Sigmoid colon (tissue), 4 donors: ENCODE data around the gene PACS2.

Experiments used
- EP300 ChIP-seq, 4 donors: sonication (generic); formaldehyde crosslinking; IDR thresholded peaks; one replicate each; pipeline ENCODE4 v1.6.1; 2017; ENCODE audit warnings: antibody characterized with exemption in 4 of 4
- POLR2A ChIP-seq, 2 donors: fragments of 450-650 bp; IDR thresholded peaks; one replicate each; pipeline ENCODE4 v1.6.1; 2016; ENCODE audit warnings: antibody characterized with exemption in 2 of 2, mild to moderate bottlenecking in 2 of 2, moderate library complexity in 2 of 2
- POLR2AphosphoS5 ChIP-seq, 4 donors: sonication (generic); formaldehyde crosslinking; IDR thresholded peaks; one replicate each; pipeline ENCODE4 v1.6.1; 2017; ENCODE audit warnings: antibody characterized with exemption in 4 of 4
- TF ChIP-seq, protein P1 (sequence below), 4 experiments: fragments of 450-650 bp in 3 of 4; fragments of 200-600 bp in 1 of 4; IDR thresholded peaks; one replicate each; pipeline ENCODE4 v1.5.1; 2016 to 2019; ENCODE audit warnings: antibody characterized with exemption in 4 of 4, mild to moderate bottlenecking in 3 of 4, moderate library complexity in 2 of 4

DNA sequence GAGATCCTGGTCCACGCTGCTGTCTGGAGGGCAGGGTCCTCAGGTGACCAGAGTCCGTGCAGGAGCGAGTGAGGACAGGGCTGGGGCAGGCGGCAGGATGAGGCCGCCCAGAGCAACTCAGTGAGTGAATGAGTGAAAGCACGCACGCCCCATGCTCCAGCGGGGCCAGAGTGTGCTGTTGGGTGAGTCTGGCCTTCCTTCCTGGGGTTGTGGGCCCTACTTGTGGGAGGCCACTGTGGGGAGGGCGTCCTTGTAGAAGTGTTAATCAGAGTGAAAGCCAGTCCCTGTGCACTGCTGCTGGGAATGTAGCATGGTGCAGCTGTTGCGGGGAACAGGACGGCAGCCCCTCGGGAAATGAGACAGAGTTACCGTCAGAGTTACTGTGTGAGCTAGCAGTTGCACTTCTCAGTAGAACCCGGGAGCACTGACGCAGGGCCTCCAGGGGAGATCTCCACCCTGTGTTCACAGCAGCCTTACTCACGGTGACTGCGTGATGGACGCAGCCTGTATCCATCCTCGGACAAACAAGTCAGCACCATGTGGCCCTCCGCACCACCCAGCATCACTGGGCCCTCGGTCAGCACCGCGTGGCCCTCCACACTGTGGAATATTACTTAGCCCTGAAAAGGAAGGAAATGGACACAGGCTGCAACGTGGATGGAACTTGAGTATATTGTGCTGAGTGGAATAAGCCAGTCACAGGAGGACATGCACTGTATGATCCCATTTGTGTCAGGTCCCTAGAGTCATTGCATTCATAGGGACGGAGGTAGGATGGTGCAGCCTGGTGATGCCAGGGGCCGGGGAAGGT is 22.1 kb downstream of the PACS2 start:
- TF ChIP-seq, protein P1, sequence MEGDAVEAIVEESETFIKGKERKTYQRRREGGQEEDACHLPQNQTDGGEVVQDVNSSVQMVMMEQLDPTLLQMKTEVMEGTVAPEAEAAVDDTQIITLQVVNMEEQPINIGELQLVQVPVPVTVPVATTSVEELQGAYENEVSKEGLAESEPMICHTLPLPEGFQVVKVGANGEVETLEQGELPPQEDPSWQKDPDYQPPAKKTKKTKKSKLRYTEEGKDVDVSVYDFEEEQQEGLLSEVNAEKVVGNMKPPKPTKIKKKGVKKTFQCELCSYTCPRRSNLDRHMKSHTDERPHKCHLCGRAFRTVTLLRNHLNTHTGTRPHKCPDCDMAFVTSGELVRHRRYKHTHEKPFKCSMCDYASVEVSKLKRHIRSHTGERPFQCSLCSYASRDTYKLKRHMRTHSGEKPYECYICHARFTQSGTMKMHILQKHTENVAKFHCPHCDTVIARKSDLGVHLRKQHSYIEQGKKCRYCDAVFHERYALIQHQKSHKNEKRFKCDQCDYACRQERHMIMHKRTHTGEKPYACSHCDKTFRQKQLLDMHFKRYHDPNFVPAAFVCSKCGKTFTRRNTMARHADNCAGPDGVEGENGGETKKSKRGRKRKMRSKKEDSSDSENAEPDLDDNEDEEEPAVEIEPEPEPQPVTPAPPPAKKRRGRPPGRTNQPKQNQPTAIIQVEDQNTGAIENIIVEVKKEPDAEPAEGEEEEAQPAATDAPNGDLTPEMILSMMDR (IDR thresholded peaks at IDR 0.05): no peak
- no peak for TF ChIP-seq POLR2AphosphoS5 (IDR thresholded peaks at IDR 0.05)
- no peak for TF ChIP-seq EP300 (IDR thresholded peaks at IDR 0.05)
- TF ChIP-seq POLR2A (IDR thresholded peaks at IDR 0.05): no peak
